ENCODE data around the gene C11orf58.

C11orf58 gene

GRCh38 chr11:16767137-16767536 is 28.7 kb downstream of the C11orf58 start:
- DNase-seq: no peak
- H3K27ac ChIP-seq (ENCODE audit: insufficient read depth, low read length, poor library complexity, severe bottlenecking): no peak overlapping the region
- no peaks in the 10 kb centered on the region for H3K36me3 ChIP-seq (ENCODE audit: control insufficient read depth, insufficient read depth, low read length)
- H3K4me1 ChIP-seq (ENCODE audit: control insufficient read depth, insufficient read depth, low read length, poor library complexity, severe bottlenecking): no peaks in the 10 kb centered on the region
- no peaks in the 10 kb centered on the region for H3K9me3 ChIP-seq (ENCODE audit: control insufficient read depth, low read length)
- H3K4me3 ChIP-seq (ENCODE audit: insufficient read depth, low read depth, low read length, poor library complexity, severe bottlenecking): no peak overlapping the region
- H3K27me3 ChIP-seq (replicated peaks; ENCODE audit: control insufficient read depth, insufficient read depth, low read length, poor library complexity, severe bottlenecking): no peaks in the 10 kb centered on the region

- H3K27ac ChIP-seq (ENCODE audit: insufficient read depth, low read length, poor library complexity, severe bottlenecking): no peak overlapping the region
Observed at GRCh38 chr11:16767957-16768356, 29.5 kb downstream of the C11orf58 start.

GRCh38 chr11:16769386-16769785 is 30.9 kb downstream of the C11orf58 start:
- no peak overlapping the region for H3K27ac ChIP-seq (ENCODE audit: insufficient read depth, low read length, poor library complexity, severe bottlenecking)
- no peaks in the 10 kb centered on the region for H3K4me1 ChIP-seq (ENCODE audit: control insufficient read depth, insufficient read depth, low read length, poor library complexity, severe bottlenecking)
- H3K36me3 ChIP-seq (ENCODE audit: control insufficient read depth, insufficient read depth, low read length): no peaks in the 10 kb centered on the region
- no peak overlapping the region for H3K4me3 ChIP-seq (ENCODE audit: insufficient read depth, low read depth, low read length, poor library complexity, severe bottlenecking)
- H3K27me3 ChIP-seq (replicated peaks; ENCODE audit: control insufficient read depth, insufficient read depth, low read length, poor library complexity, severe bottlenecking): no peaks in the 10 kb centered on the region
- H3K9me3 ChIP-seq (ENCODE audit: control insufficient read depth, low read length): no peaks in the 10 kb centered on the region
- DNase-seq: no peak

More at GRCh38 chr11:16767957-16768356, 29.5 kb downstream of the C11orf58 start:
- H3K36me3 ChIP-seq (ENCODE audit: control insufficient read depth, insufficient read depth, low read length): no peaks in the 10 kb centered on the region
- H3K9me3 ChIP-seq (ENCODE audit: control insufficient read depth, low read length): no peaks in the 10 kb centered on the region
- no peak overlapping the region for H3K4me3 ChIP-seq (ENCODE audit: insufficient read depth, low read depth, low read length, poor library complexity, severe bottlenecking)
- no peaks in the 10 kb centered on the region for H3K27me3 ChIP-seq (replicated peaks; ENCODE audit: control insufficient read depth, insufficient read depth, low read length, poor library complexity, severe bottlenecking)
- no peak for DNase-seq
- H3K4me1 ChIP-seq (ENCODE audit: control insufficient read depth, insufficient read depth, low read length, poor library complexity, severe bottlenecking): no peaks in the 10 kb centered on the region

GRCh38 chr11:16770016-16770415 is 31.6 kb downstream of the C11orf58 start:
- Histone ChIP-seq H3K36me3 (ENCODE audit: control insufficient read depth, insufficient read depth, low read length) (no peaks in the 10 kb centered on the region), H3K4me3 (ENCODE audit: insufficient read depth, low read depth, low read length, poor library complexity, severe bottlenecking) (no peak overlapping the region), H3K27me3 (replicated peaks; ENCODE audit: control insufficient read depth, insufficient read depth, low read length, poor library complexity, severe bottlenecking) (no peaks in the 10 kb centered on the region), H3K27ac (ENCODE audit: insufficient read depth, low read length, poor library complexity, severe bottlenecking) (no peak overlapping the region), H3K4me1 (ENCODE audit: control insufficient read depth, insufficient read depth, low read length, poor library complexity, severe bottlenecking) (no peaks in the 10 kb centered on the region), H3K9me3 (ENCODE audit: control insufficient read depth, low read length) (no peaks in the 10 kb centered on the region)
- no peak for DNase-seq

GRCh38 chr11:16771350-16772140 is 33.1 kb downstream of the C11orf58 start:
- Histone ChIP-seq H3K27me3 (replicated peaks; ENCODE audit: control insufficient read depth, insufficient read depth, low read length, poor library complexity, severe bottlenecking) (no peaks in the 10 kb centered on the region), H3K27ac (ENCODE audit: insufficient read depth, low read length, poor library complexity, severe bottlenecking) (no peak overlapping the region), H3K4me1 (ENCODE audit: control insufficient read depth, insufficient read depth, low read length, poor library complexity, severe bottlenecking) (no peaks in the 10 kb centered on the region), H3K4me3 (ENCODE audit: insufficient read depth, low read depth, low read length, poor library complexity, severe bottlenecking) (no peak overlapping the region), H3K36me3 (ENCODE audit: control insufficient read depth, insufficient read depth, low read length) (no peaks in the 10 kb centered on the region), H3K9me3 (ENCODE audit: control insufficient read depth, low read length) (no peaks in the 10 kb centered on the region)
- no peak for DNase-seq

- no peaks in the 10 kb centered on the region for H3K36me3 ChIP-seq (ENCODE audit: control insufficient read depth, insufficient read depth, low read length)
- H3K9me3 ChIP-seq (ENCODE audit: control insufficient read depth, low read length): no peaks in the 10 kb centered on the region
- H3K27ac ChIP-seq (ENCODE audit: insufficient read depth, low read length, poor library complexity, severe bottlenecking): no peak overlapping the region
- H3K4me1 ChIP-seq (ENCODE audit: control insufficient read depth, insufficient read depth, low read length, poor library complexity, severe bottlenecking): no peaks in the 10 kb centered on the region
- H3K27me3 ChIP-seq (replicated peaks; ENCODE audit: control insufficient read depth, insufficient read depth, low read length, poor library complexity, severe bottlenecking): no peaks in the 10 kb centered on the region
- DNase-seq: no peak
- H3K4me3 ChIP-seq (ENCODE audit: insufficient read depth, low read depth, low read length, poor library complexity, severe bottlenecking): no peak overlapping the region
Observed at GRCh38 chr11:16772141-16772512, 33.7 kb downstream of the C11orf58 start.

- DNase-seq: no peak
- no peaks in the 10 kb centered on the region for H3K36me3 ChIP-seq (ENCODE audit: control insufficient read depth, insufficient read depth, low read length)
- no peak overlapping the region for H3K4me3 ChIP-seq (ENCODE audit: insufficient read depth, low read depth, low read length, poor library complexity, severe bottlenecking)
- no peak overlapping the region for H3K27ac ChIP-seq (ENCODE audit: insufficient read depth, low read length, poor library complexity, severe bottlenecking)
- no peaks in the 10 kb centered on the region for H3K9me3 ChIP-seq (ENCODE audit: control insufficient read depth, low read length)
- no peaks in the 10 kb centered on the region for H3K27me3 ChIP-seq (replicated peaks; ENCODE audit: control insufficient read depth, insufficient read depth, low read length, poor library complexity, severe bottlenecking)
- no peaks in the 10 kb centered on the region for H3K4me1 ChIP-seq (ENCODE audit: control insufficient read depth, insufficient read depth, low read length, poor library complexity, severe bottlenecking)
Observed at GRCh38 chr11:16773981-16774935, 35.8 kb downstream of the C11orf58 start.

GRCh38 chr11:16774936-16775613 is 36.6 kb downstream of the C11orf58 start:
- no peak for DNase-seq
- H3K4me1 ChIP-seq (ENCODE audit: control insufficient read depth, insufficient read depth, low read length, poor library complexity, severe bottlenecking): no peaks in the 10 kb centered on the region
- no peaks in the 10 kb centered on the region for H3K9me3 ChIP-seq (ENCODE audit: control insufficient read depth, low read length)
- H3K4me3 ChIP-seq (ENCODE audit: insufficient read depth, low read depth, low read length, poor library complexity, severe bottlenecking): no peak overlapping the region
- no peaks in the 10 kb centered on the region for H3K36me3 ChIP-seq (ENCODE audit: control insufficient read depth, insufficient read depth, low read length)
- H3K27me3 ChIP-seq (replicated peaks; ENCODE audit: control insufficient read depth, insufficient read depth, low read length, poor library complexity, severe bottlenecking): no peaks in the 10 kb centered on the region
- H3K27ac ChIP-seq (ENCODE audit: insufficient read depth, low read length, poor library complexity, severe bottlenecking): no peak overlapping the region

GRCh38 chr11:16775614-16776283 is 37.3 kb downstream of the C11orf58 start:
- Histone ChIP-seq H3K36me3 (ENCODE audit: control insufficient read depth, insufficient read depth, low read length) (no peaks in the 10 kb centered on the region), H3K9me3 (ENCODE audit: control insufficient read depth, low read length) (no peaks in the 10 kb centered on the region), H3K27ac (ENCODE audit: insufficient read depth, low read length, poor library complexity, severe bottlenecking) (no peak overlapping the region), H3K4me3 (ENCODE audit: insufficient read depth, low read depth, low read length, poor library complexity, severe bottlenecking) (no peak overlapping the region), H3K4me1 (ENCODE audit: control insufficient read depth, insufficient read depth, low read length, poor library complexity, severe bottlenecking) (no peaks in the 10 kb centered on the region), H3K27me3 (replicated peaks; ENCODE audit: control insufficient read depth, insufficient read depth, low read length, poor library complexity, severe bottlenecking) (no peaks in the 10 kb centered on the region)
- DNase-seq: no peak

Data from effector memory CD4-positive, alpha-beta T cell (primary cell).